Posterior vena cava (tissue), 2 donors: Measurements from ENCODE around the gene UNK. TPM values are rescaled to one million over a fixed set of nuclear protein-coding genes. Genes with fewer than 3 reads are reported as not detected.

ENCODE experiments used
- DNase-seq: peaks from one replicate; pipeline ENCODE4 v3.0.0-alpha.2; 2020; ENCODE audit warnings: low spot score
- intact Hi-C, 2 donors: fragments of 100-400 bp; cut with DNase I; formaldehyde crosslinking; loops; one replicate each; pipeline versions ENCODE4 v1.14.1 to v1.14.2; 2022 to 2023
- total RNA-seq, 2 donors: library from RNA; stranded (reverse); fragmentation: NEBNext Ultra II Directional; extraction: Animal tissue kit (Norgen Biotek cat#: 25700); gene quantifications; one replicate each; pipeline ENCODE4 v1.2.1, GENCODE V29; 2021
- donor health status: DM: yes; HTN: yes; CAD: no.
- donor health status: DM: yes; HTN: yes; CAD: no.

The UNK gene
- total RNA-seq, 2 donors from 2014 or later, result 23.3 to 32.9 TPM

DNA sequence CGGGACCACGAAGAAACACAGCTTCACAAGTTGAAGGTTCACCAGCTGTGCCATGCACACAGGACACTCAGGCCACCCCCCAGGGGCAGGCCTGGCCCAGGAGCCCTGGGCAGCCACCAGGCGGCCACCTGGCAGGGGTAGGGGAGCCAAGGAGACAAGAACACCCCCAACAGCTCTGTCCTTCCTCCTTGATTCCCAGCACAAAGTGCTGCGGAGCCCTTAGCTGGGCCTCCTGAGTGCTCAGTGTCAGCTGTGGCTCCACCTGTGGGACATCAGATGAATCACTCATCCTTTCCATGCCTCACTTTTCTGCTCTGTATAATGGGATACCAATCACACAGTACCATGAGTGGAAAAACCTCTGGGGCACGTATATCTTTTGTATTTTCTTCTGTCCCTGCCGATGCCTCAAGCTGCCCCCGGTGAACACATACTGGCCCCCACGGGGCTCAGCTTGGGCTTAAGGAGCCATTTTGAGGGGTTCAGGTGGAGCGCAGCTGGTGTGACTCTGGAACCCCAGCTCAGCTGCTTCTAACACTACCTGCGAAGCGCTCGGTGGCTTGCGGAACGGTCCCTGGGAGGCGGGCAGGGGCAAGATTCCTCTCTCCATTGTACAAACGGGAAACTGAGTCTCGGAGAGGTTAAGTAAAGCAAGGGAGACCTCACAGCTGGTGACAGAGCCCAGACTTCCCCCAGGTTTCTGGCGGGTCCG lies 31.6 kb upstream of the UNK start:
- intact Hi-C loops, result loop anchor here (5.0 to 10.0 kb wide), 2 partner anchors 76 to 82 kb away; no protein-coding TSS in a partner anchor

DNA sequence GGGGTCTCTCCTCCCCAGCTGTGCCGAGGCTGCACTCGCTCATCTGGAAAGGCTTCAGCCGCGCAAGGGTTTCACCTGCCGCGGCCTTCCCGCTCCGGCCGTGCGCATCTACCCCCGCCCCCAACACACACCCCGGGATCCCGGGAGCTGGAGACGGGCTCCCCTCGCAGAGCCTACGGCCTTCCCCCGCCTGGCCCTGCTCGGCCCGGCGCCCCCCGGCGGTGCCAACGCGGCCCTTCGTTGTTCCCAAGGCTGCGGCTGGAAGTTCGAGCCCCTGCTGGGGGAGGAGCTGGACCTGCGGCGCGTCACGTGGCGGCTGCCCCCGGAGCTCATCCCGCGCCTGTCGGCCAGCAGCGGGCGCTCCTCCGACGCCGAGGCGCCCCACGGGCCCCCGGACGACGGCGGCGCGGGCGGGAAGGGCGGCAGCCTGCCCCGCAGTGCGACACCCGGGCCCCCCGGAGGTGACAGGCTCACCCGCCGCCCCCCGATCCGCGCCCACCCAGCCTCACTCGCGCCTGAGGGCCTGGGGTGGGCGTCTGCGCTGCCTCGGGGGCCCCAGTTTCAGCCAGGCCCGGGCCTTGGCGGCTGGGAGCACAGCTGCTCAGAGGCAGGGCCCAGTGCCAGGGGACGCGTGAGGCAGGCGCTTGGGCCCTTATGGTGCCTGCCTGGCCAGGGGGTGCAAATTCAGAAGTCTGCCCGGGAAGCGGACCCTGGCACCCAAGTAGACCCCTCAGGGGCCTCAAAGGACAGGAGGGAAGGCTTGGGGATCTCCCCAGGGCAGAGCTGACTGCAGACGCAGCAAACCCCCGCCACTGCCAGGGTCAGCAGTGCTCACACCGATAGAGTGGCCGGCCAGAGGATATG lies 30.9 kb upstream of the UNK start:
- peak; percentile 92 for DNase-seq
- intact Hi-C loops, result loop anchor here (5.0 to 10.0 kb wide), 2 partner anchors 76 to 81 kb away; no protein-coding TSS in a partner anchor

More for the DNA sequence above, 31.6 kb upstream of the UNK start:
- no peak for DNase-seq

- intact Hi-C loops, result loop anchor here (5.0 to 10.0 kb wide), 2 partner anchors 77 to 80 kb away; no protein-coding TSS in a partner anchor
- DNase-seq, result peak; percentile 76
Observed at GRCh38 chr17:75754378-75755204, 30.0 kb upstream of the UNK start.

DNA sequence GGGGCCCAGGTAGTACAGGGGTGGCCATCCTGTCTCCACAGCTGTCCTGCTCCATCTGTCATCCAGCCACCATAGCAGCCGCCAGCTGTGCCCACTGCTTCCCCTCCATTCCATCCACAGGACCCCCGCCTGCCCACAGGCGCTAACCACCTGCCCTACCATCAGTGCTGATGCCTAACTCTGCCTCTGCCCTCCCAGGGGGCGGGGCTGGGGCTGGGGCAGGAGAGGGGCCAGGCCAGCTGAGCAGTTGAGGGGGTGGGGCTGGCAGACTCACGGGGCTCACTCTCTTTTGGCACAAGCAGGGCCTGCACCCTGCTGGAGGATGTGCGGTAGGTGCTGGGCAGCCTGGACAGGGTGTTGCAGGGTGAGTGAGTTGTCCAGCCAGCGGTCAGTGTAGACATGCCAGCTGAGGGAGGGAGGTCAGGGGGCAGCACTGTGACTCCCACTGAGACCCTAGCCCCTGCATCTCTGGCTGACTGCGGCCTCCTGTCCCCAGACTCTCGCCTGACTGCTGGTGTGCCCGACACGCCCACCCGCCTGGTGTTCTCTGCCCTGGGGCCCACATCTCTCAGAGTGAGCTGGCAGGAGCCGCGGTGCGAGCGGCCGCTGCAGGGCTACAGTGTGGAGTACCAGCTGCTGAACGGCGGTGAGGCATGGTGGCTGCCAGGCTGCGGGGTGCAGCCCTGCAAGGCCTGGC lies 29.3 kb upstream of the UNK start:
- no peak for DNase-seq

GRCh38 chr17:75755990-75756389 lies 28.6 kb upstream of the UNK start:
- DNase-seq, result no peak
- intact Hi-C loops, result loop anchor here in 1 of 2 donors (10.0 kb wide), 1 partner anchor 79 kb away; no protein-coding TSS in a partner anchor

More for the DNA sequence above, 29.3 kb upstream of the UNK start:
- intact Hi-C loops, result loop anchor here in 1 of 2 donors (10.0 kb wide), 1 partner anchor 79 kb away; no protein-coding TSS in a partner anchor

- intact Hi-C loops, result loop anchor here in 1 of 2 donors (10.0 kb wide), 1 partner anchor 78 kb away; no protein-coding TSS in a partner anchor
- DNase-seq, result peak; percentile 75
Observed at GRCh38 chr17:75756451-75757085, 28.0 kb upstream of the UNK start.

DNA sequence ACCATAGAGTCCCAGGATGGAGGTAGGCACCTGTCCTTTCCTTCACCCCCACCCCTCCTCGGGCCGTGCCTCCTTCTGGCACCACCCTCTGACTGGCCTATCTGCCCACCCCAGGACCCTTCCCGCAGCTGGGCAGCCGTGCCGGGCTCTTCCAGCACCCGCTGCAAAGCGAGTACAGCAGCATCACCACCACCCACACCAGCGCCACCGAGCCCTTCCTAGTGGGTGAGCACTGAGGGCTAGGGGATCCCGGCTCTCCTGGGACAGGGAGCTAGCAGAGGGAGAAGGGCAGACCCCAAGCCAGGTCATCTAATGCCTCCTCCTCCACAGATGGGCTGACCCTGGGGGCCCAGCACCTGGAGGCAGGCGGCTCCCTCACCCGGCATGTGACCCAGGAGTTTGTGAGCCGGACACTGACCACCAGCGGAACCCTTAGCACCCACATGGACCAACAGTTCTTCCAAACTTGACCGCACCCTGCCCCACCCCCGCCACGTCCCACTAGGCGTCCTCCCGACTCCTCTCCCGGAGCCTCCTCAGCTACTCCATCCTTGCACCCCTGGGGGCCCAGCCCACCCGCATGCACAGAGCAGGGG lies 27.4 kb upstream of the UNK start:
- intact Hi-C loops, result loop anchor here in 1 of 2 donors (10.0 kb wide), 1 partner anchor 78 kb away; no protein-coding TSS in a partner anchor
- peak; percentile 74 for DNase-seq

GRCh38 chr17:75758131-75758905 lies 26.3 kb upstream of the UNK start:
- DNase-seq, result peak; percentile 73
- intact Hi-C loops, result loop anchor here in 1 of 2 donors (10.0 kb wide), 1 partner anchor 76 kb away; no protein-coding TSS in a partner anchor

- DNase-seq, result peak; percentile 18
Observed at GRCh38 chr17:75759457-75759856, 25.1 kb upstream of the UNK start.

DNA sequence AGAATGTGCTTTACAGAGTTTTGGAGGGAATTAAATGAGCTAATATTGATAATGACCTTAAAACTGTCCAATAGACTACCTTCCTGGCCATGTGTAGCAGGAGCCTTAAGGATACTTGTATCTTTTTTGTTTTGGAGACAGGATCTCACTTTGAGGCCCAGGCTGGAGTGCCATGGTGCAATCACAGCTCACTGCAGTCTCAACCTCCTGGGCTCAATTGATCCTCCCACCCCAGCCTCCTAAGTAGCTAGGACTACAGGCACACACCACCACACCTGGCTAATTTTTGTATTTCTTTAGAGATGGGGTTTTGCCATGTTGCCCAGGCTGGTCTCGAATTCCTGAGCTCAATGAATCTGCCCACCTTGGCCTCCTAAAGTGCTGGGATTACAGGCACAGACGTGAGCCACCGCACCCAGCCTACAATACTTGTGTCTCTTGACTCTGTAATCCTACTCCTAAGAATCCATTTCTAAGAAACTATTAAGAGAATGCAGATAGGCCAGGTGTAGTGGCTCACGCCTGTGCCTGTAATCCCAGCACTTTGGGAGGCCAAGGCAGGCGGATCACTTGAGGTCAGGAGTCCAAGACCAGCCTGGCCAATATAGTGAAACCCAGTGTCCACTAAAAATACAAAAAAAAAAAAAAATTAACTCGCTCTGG lies 24.5 kb upstream of the UNK start:
- peak; percentile 54 for DNase-seq
- intact Hi-C loops, result loop anchor here in 1 of 2 donors (10.0 kb wide), 1 partner anchor 75 kb away; no protein-coding TSS in a partner anchor

More at GRCh38 chr17:75759457-75759856, 25.1 kb upstream of the UNK start:
- intact Hi-C loops, result loop anchor here in 1 of 2 donors (10.0 kb wide), 1 partner anchor 75 kb away; no protein-coding TSS in a partner anchor

GRCh38 chr17:75762513-75763268 lies 21.9 kb upstream of the UNK start:
- intact Hi-C loops, result no loop called here
- DNase-seq, result peak; percentile 79

GRCh38 chr17:75763269-75763607 lies 21.4 kb upstream of the UNK start:
- intact Hi-C loops, result no loop called here
- peak; percentile 47 for DNase-seq

GRCh38 chr17:75763613-75764416 lies 20.8 kb upstream of the UNK start:
- intact Hi-C loops, result no loop called here
- peak; percentile 75 for DNase-seq

DNA sequence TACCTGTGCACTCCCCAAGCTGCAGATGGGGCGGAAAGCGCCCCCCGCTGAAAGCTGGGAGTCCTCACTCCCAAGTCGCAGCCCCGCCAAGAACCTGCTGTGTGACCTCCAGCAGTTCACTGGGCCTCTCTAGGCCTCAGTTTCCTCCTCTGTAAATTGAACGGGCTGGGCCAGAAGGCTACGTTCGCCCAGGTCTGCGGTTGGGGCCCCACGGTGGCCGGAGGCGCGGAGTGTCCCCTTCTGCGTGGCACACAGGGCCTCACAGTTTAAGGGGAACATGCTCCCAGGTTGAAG lies 20.2 kb upstream of the UNK start:
- intact Hi-C loops, result no loop called here
- DNase-seq, result no peak
